Measurements from ENCODE around the gene PEX14.
A peak's percentile ranks its signal among the peaks of the same experiment; 100 is the strongest.

The PEX14 gene

DNA sequence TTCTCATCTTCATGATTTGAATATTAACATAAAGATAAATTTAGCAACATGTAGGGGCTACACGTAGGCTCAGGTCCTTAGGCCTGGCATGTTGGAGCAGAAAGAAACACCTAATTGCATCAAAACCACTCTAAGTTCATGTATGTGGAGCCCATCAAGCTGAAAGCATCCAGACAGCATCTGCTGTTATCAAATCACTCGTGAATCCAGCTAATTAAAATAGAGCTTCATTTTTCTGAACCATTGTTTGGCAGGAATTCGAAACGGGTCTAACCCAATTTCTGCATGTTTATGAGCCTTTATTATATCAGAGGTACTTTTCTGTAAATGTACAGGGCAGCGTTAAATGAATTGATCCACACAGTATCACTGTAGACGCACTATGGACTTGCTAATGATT lies 45.7 kb downstream of the PEX14 start:
- no peak for TF ChIP-seq CTCF (conservative IDR thresholded peaks at IDR 0.05; ENCODE audit: low read depth)
- H3K27ac ChIP-seq, result no peak overlapping the region
- POLR2A ChIA-PET (ENCODE audit: low non-redundant PET), result interaction anchor here (0.7 kb wide), 1 partner anchor 296 kb away, joined by 3 read pairs; no protein-coding TSS in a partner anchor
- CTCF ChIA-PET, result no interaction called here
- no peak for DNase-seq (ENCODE audit: low spot score)

DNA sequence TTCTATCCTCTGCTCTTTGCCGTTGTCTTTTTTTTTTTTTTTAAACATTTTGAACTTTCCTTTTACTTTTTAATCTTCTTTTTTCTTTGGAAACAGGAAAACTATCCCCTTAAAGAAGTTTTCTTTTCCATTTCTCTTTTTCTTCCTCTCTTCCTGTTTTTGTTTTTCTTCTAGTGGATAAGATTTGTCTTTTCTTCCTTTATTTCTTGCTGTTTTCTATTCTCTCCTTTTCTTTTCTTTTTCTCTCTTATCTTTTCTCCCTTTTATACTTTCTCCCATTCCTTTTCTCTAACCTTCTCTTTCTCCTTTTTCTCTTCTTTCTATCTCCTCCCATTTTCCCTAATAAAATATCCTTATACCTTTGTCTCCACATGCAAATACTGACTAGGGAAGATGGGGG lies 46.2 kb downstream of the PEX14 start:
- no peak for TF ChIP-seq CTCF (conservative IDR thresholded peaks at IDR 0.05; ENCODE audit: low read depth)
- ChIA-PET CTCF (no interaction called here), POLR2A (ENCODE audit: low non-redundant PET) (interaction anchor here (0.7 kb wide), 1 partner anchor 296 kb away, joined by 3 read pairs; no protein-coding TSS in a partner anchor)
- DNase-seq (ENCODE audit: low spot score), result no peak
- H3K27ac ChIP-seq, result no peak overlapping the region

- ChIA-PET CTCF (interaction anchor here (0.9 kb wide), 1 partner anchor 35 kb away, joined by 3 read pairs; no protein-coding TSS in a partner anchor), POLR2A (ENCODE audit: low non-redundant PET) (no interaction called here)
- H3K27ac ChIP-seq, result no peak overlapping the region
- no peak for DNase-seq (ENCODE audit: low spot score)
- no peak for TF ChIP-seq CTCF (conservative IDR thresholded peaks at IDR 0.05; ENCODE audit: low read depth)
Measured at GRCh38 chr1:10521537-10522157, 46.9 kb downstream of the PEX14 start.

GRCh38 chr1:10522322-10522860 lies 47.6 kb downstream of the PEX14 start:
- no peak overlapping the region for H3K27ac ChIP-seq
- no peak for TF ChIP-seq CTCF (conservative IDR thresholded peaks at IDR 0.05; ENCODE audit: low read depth)
- POLR2A ChIA-PET (ENCODE audit: low non-redundant PET), result no interaction called here
- CTCF ChIA-PET, result interaction anchor here (0.9 to 1.2 kb wide), 2 partner anchors 11 to 36 kb away, joined by 3 read pairs; no protein-coding TSS in a partner anchor
- DNase-seq (ENCODE audit: low spot score), result no peak

GRCh38 chr1:10525208-10525607 lies 50.5 kb downstream of the PEX14 start:
- no peak for TF ChIP-seq CTCF (conservative IDR thresholded peaks at IDR 0.05; ENCODE audit: low read depth)
- ChIA-PET POLR2A (ENCODE audit: low non-redundant PET) (interaction anchor here (0.7 kb wide), 1 partner anchor 141 kb away, joined by 3 read pairs; no protein-coding TSS in a partner anchor), CTCF (interaction anchor here (0.6 kb wide), 3 partner anchors 15 to 1261 kb away, joined by 3 to 4 read pairs (median 3); no protein-coding TSS in a partner anchor)
- DNase-seq (ENCODE audit: low spot score), result no peak
- H3K27ac ChIP-seq, result no peak overlapping the region

GRCh38 chr1:10528066-10529014 lies 53.6 kb downstream of the PEX14 start:
- POLR2A ChIA-PET (ENCODE audit: low non-redundant PET), result interaction anchor here (0.5 to 0.6 kb wide), 2 partner anchors 48 to 82 kb away, joined by 6 to 10 read pairs; no protein-coding TSS in a partner anchor
- H3K27ac ChIP-seq, result peak overlapping the region; percentile 81
- CTCF ChIA-PET, result interaction anchor here (0.7 to 1.3 kb wide), 5 partner anchors 21 to 413 kb away, joined by 3 to 5 read pairs (median 3); no protein-coding TSS in a partner anchor
- peak; percentile 85 for DNase-seq (ENCODE audit: low spot score)
- no peak for TF ChIP-seq CTCF (conservative IDR thresholded peaks at IDR 0.05; ENCODE audit: low read depth)

All from RWPE1 (cell line).